ENCODE data around the gene MASP2. TPM values are rescaled to one million over a fixed set of nuclear protein-coding genes. Genes with fewer than 3 reads are reported as not detected.

The MASP2 gene
- polyA plus RNA-seq, 2 of the 4 experiments (the other 2 are of a cell fraction): 0.08 TPM; not detected in 1

- ChIA-PET CTCF (interaction anchor here (0.6 to 2.8 kb wide), 3 partner anchors 20 to 22 kb away, joined by 3 to 15 read pairs (median 3); no protein-coding TSS in a partner anchor), POLR2A (interaction anchor here (0.6 to 1.0 kb wide), 2 partner anchors 8 to 22 kb away, joined by 3 read pairs; no protein-coding TSS in a partner anchor)
- H3K4me3 ChIP-seq: peak within 1 kb of the TSS; percentile 97
- no peak for FAIRE-seq
- TF ChIP-seq NFE2L2 (conservative IDR thresholded peaks at IDR 0.05; ENCODE audit: low read length) (no peak), ZFP36 (IDR thresholded peaks at IDR 0.05; ENCODE audit: borderline replicate concordance, partially characterized antibody) (no peak), CEBPB (IDR thresholded peaks at IDR 0.05) (no peak), GATA3 (IDR thresholded peaks at IDR 0.05; ENCODE audit: borderline replicate concordance) (no peak), EHF (CRISPR knock-in tag; IDR thresholded peaks at IDR 0.05) (no peak), REST (IDR thresholded peaks at IDR 0.05) (no peak), MYC (IDR thresholded peaks at IDR 0.05; ENCODE audit: borderline replicate concordance, low read length) (peak; percentile 75; the same call in 1 of the 2 replicates), ESRRA (IDR thresholded peaks at IDR 0.05; ENCODE audit: borderline replicate concordance, low read length) (no peak), BCL3 (IDR thresholded peaks at IDR 0.05) (peak; percentile 65; the same call in 1 of the 3 replicates), POLR2A (IDR thresholded peaks at IDR 0.05; ENCODE audit: low read length) (peak; percentile 82), HEYL (CRISPR knock-in tag; IDR thresholded peaks at IDR 0.05) (no peak), JUNB (IDR thresholded peaks at IDR 0.05) (no peak), NR3C1 (IDR thresholded peaks at IDR 0.05) (no peak), EP300 (IDR thresholded peaks at IDR 0.05) (no peak), ZNF302 (CRISPR knock-in tag; IDR thresholded peaks at IDR 0.05) (no peak), JUN (IDR thresholded peaks at IDR 0.05) (peak; percentile 31 to 54; a peak in 2 of 5 replicates), SREBF2 (IDR thresholded peaks at IDR 0.05) (no peak), TP53 (CRISPR knock-in tag; IDR thresholded peaks at IDR 0.05) (0 out of 2 replicates have a peak, but pooled peaks have one; percentile 48), FOXS1 (CRISPR knock-in tag; IDR thresholded peaks at IDR 0.05) (no peak), MAX (IDR thresholded peaks at IDR 0.05) (peak; percentile 79), PHF8 (IDR thresholded peaks at IDR 0.05; ENCODE audit: borderline replicate concordance, low read depth) (peak; percentile 43; the same call in 1 of the 2 replicates), KDM5A (IDR thresholded peaks at IDR 0.05) (no peak), NPAS2 (CRISPR knock-in tag; IDR thresholded peaks at IDR 0.05; ENCODE audit: borderline replicate concordance) (no peak)
- peak within 1 kb of the TSS; percentile 91 for H3K4me2 ChIP-seq
- H3K4me1 ChIP-seq: peaks cover 9% of the 10 kb centered on the region; the same call in 2 of the 3 replicates
- 2% methylated on average over 10 of the region's 83 CpGs for WGBS (ENCODE audit: missing lambda C conversion rate)
- peak; percentile 83 to 89 for DNase-seq (ENCODE audit: low read depth in 1 of 2, low spot score in 1 of 2)
- peak within 1 kb of the TSS; percentile 95 to 100 for H3K27ac ChIP-seq
- ATAC-seq: peak; percentile 95 to 97
- H3K9me3 ChIP-seq: no peaks in the 10 kb centered on the region
Measured at GRCh38 chr1:11059968-11060830, 13.2 kb upstream of the MASP2 start, which contains the start of gene SRM. SRM (minus strand) TSS chr1:11060018; CDS start chr1:11059943, 75 bp downstream.

Data from A549 (cell line).